Sigmoid colon (tissue), 7 donors: ENCODE data around the gene CENPM. TPM values are rescaled to one million over a fixed set of nuclear protein-coding genes. Genes with fewer than 3 reads are reported as not detected.

Experiments
- DNase-seq: peaks from one replicate; pipeline ENCODE4 v3.0.0-alpha.2; 2019
- H3K27ac ChIP-seq, 4 donors: fragments of 200-600 bp; sonication (generic); one replicate each; pipeline ENCODE4 v1.5.1; 2016 to 2019; ENCODE audit warnings: mild to moderate bottlenecking in 1 of 4
- H3K27me3 ChIP-seq, 3 donors: fragments of 200-600 bp; sonication (generic); one replicate each; pipeline ENCODE4 v1.5.1; 2019; ENCODE audit warnings: mild to moderate bottlenecking in 1 of 3
- H3K36me3 ChIP-seq, 4 donors: fragments of 200-600 bp; sonication (generic); one replicate each; pipeline ENCODE4 v1.5.1; 2016 to 2019
- H3K4me1 ChIP-seq, 4 donors: fragments of 200-600 bp; sonication (generic); one replicate each; pipeline ENCODE4 v1.5.1; 2017 to 2019
- H3K4me3 ChIP-seq, 4 donors: fragments of 200-600 bp; sonication (generic); one replicate each; pipeline ENCODE4 v1.5.1; 2017 to 2019; ENCODE audit warnings: mild to moderate bottlenecking in 2 of 4, moderate library complexity in 1 of 4
- H3K9me3 ChIP-seq, 4 donors: fragments of 200-600 bp in 3 of 4; sonication (generic) in 3 of 4; one replicate each; pipeline versions ENCODE4 v1.5.1 to v1.6.1; 2013 to 2019
- EP300 ChIP-seq, 4 donors: sonication (generic); formaldehyde crosslinking; IDR thresholded peaks; one replicate each; pipeline ENCODE4 v1.6.1; 2017; ENCODE audit warnings: antibody characterized with exemption in 4 of 4
- POLR2A ChIP-seq, 2 donors: fragments of 450-650 bp; IDR thresholded peaks; one replicate each; pipeline ENCODE4 v1.6.1; 2016; ENCODE audit warnings: antibody characterized with exemption in 2 of 2, mild to moderate bottlenecking in 2 of 2, moderate library complexity in 2 of 2
- POLR2AphosphoS5 ChIP-seq, 4 donors: sonication (generic); formaldehyde crosslinking; IDR thresholded peaks; one replicate each; pipeline ENCODE4 v1.6.1; 2017; ENCODE audit warnings: antibody characterized with exemption in 4 of 4
- WGBS, 2 donors: extraction: QIAGEN DNeasy Blood & Tissue Kit; methylation state at CpG; one replicate each; pipeline ENCODE4 v1.1.7; 2013; 5-methylcytosine and 5-hydroxymethylcytosine counted together
- intact Hi-C: fragments of 100-400 bp; cut with DNase I; formaldehyde crosslinking; loops from one replicate; pipeline ENCODE4 v1.15.1; 2023
- polyA plus RNA-seq, 3 donors: library from polyadenylated mRNA; stranded (reverse); fragments of 200-250 nt; gene quantifications; one replicate each; pipeline ENCODE4 v1.2.3, GENCODE V29; 2013
- total RNA-seq, 4 donors: library from RNA; depleted of rRNA; stranded (reverse); fragments of >200 nt; gene quantifications; one replicate each; pipeline ENCODE4 v1.1.0, GENCODE V29; 2016
- TF ChIP-seq, protein P1 (sequence below), 4 experiments: fragments of 450-650 bp in 3 of 4; fragments of 200-600 bp in 1 of 4; IDR thresholded peaks; one replicate each; pipeline ENCODE4 v1.5.1; 2016 to 2019; ENCODE audit warnings: antibody characterized with exemption in 4 of 4, mild to moderate bottlenecking in 3 of 4, moderate library complexity in 2 of 4
- donor health status: healthy with polysubstance abuse.
- donor health status: Bipolar disorder and iron deficiency.
- donor health status: healthy.

The CENPM gene
- total and polyA plus RNA-seq, 7 donors: 1.1 to 48.5 (median 14.7) TPM; not detected in 1

DNA sequence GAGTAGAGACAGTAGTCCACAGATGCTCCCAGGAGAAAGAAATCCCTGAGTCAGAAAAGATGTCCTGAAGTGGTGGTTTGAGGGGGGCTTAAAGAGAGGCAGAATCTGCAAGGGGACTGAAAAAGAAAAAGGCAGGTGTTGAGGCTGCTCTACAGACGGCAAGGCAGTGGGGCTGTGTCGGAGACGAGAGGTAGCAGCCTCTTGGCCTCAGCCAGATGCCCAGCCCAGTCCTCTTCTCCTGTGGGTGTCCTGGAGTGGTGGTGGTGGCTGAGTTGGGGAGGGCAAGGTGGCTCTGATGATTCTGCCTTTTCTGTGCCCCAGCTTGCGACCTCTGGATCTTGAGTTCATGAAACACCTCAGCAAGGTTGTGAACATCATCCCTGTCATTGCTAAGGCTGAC lies 42.3 kb upstream of the CENPM start:
- Histone ChIP-seq H3K27me3 (no peaks in the 10 kb centered on the region), H3K4me1 (no peaks in the 10 kb centered on the region), H3K36me3 (no peaks in the 10 kb centered on the region), H3K27ac (no peak overlapping the region), H3K9me3 (no peaks in the 10 kb centered on the region), H3K4me3 (no peak overlapping the region)
- WGBS, 2 donors: 67 to 93% methylated on average over 4 of the region's 4 CpGs
- no peak for DNase-seq
- TF ChIP-seq POLR2A (IDR thresholded peaks at IDR 0.05) (no peak), POLR2AphosphoS5 (IDR thresholded peaks at IDR 0.05) (no peak), EP300 (IDR thresholded peaks at IDR 0.05) (no peak)
- TF ChIP-seq, protein P1, sequence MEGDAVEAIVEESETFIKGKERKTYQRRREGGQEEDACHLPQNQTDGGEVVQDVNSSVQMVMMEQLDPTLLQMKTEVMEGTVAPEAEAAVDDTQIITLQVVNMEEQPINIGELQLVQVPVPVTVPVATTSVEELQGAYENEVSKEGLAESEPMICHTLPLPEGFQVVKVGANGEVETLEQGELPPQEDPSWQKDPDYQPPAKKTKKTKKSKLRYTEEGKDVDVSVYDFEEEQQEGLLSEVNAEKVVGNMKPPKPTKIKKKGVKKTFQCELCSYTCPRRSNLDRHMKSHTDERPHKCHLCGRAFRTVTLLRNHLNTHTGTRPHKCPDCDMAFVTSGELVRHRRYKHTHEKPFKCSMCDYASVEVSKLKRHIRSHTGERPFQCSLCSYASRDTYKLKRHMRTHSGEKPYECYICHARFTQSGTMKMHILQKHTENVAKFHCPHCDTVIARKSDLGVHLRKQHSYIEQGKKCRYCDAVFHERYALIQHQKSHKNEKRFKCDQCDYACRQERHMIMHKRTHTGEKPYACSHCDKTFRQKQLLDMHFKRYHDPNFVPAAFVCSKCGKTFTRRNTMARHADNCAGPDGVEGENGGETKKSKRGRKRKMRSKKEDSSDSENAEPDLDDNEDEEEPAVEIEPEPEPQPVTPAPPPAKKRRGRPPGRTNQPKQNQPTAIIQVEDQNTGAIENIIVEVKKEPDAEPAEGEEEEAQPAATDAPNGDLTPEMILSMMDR (IDR thresholded peaks at IDR 0.05): no peak
- intact Hi-C loops: no loop called here

DNA sequence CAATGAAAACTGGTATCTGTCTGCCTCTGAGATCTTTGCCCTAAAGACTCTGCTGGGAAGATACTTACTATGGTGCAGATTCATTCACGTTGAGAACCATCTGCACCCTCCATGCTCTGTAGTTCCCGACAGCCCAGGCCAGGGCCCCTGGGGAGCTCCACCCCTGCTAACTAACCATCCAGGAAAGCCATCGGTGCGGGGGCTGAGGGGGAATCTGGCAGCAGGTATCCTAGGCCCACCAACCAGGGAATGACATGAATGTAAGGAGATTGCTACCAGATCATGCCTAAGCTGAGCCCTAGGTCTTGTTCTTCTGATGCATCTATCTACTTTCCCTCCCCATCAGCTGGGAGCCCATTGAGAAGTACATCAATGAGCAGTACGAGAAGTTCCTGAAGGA lies 40.3 kb upstream of the CENPM start:
- no peaks in the 10 kb centered on the region for H3K4me1 ChIP-seq
- no peaks in the 10 kb centered on the region for H3K36me3 ChIP-seq
- 94 to 95% methylated on average over 5 of the region's 5 CpGs for WGBS, 2 donors
- H3K4me3 ChIP-seq: no peak overlapping the region
- no peaks in the 10 kb centered on the region for H3K27me3 ChIP-seq
- intact Hi-C loops: no loop called here
- TF ChIP-seq POLR2A (IDR thresholded peaks at IDR 0.05): no peak
- TF ChIP-seq, protein P1 (IDR thresholded peaks at IDR 0.05): no peak
- no peak for TF ChIP-seq POLR2AphosphoS5 (IDR thresholded peaks at IDR 0.05)
- no peak for TF ChIP-seq EP300 (IDR thresholded peaks at IDR 0.05)
- no peak overlapping the region for H3K27ac ChIP-seq
- no peak for DNase-seq
- H3K9me3 ChIP-seq: no peaks in the 10 kb centered on the region

DNA sequence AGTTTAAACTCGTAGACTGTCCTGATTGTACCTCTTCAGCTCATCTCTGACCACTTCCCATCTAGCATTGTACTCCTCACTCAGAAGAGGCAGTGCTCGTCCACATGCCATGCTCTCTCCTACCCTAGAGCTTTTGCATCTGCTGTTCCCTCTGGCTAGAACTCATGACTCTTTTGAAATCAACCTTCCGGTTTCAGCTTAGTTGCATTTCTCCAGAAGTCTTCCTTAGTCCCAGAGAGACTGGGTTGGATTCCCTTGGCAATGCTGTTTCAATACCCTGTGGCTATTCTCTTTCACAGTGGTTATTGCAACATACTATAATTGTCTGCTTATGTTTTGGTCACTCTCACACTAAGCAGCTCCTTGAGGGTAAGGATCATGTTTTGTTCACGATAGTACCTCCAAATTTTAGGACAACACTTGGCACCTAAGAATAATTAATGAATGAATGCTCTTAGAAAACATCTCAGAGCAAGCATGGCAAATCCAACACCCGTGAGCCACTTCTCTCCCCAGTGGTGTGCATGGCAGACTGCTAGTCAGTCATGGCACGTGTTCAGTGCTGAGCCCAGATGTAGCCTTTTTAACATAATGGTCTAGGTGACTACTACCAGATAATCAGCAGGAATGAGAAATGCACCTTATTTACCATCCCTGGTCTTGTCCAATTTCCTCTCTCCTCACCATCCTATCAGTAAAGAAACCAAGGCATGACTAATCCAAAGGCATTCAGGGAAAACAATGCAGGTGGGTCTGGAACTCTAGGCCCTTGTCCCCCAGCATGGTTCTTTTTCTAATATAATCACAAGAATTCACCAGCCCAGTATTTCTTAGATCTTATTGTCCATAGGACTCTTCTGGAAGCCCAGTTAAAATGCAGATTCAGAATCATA lies 36.8 kb upstream of the CENPM start:
- intact Hi-C loops: no loop called here
- Histone ChIP-seq H3K27me3 (no peaks in the 10 kb centered on the region), H3K4me1 (no peaks in the 10 kb centered on the region), H3K9me3 (no peaks in the 10 kb centered on the region), H3K4me3 (no peak overlapping the region), H3K27ac (no peak overlapping the region), H3K36me3 (no peaks in the 10 kb centered on the region)
- TF ChIP-seq, protein P1 (IDR thresholded peaks at IDR 0.05): no peak
- TF ChIP-seq POLR2A (IDR thresholded peaks at IDR 0.05) (no peak), EP300 (IDR thresholded peaks at IDR 0.05) (no peak), POLR2AphosphoS5 (IDR thresholded peaks at IDR 0.05) (no peak)
- 79 to 80% methylated on average over 6 of the region's 6 CpGs for WGBS, 2 donors
- DNase-seq: no peak

DNA sequence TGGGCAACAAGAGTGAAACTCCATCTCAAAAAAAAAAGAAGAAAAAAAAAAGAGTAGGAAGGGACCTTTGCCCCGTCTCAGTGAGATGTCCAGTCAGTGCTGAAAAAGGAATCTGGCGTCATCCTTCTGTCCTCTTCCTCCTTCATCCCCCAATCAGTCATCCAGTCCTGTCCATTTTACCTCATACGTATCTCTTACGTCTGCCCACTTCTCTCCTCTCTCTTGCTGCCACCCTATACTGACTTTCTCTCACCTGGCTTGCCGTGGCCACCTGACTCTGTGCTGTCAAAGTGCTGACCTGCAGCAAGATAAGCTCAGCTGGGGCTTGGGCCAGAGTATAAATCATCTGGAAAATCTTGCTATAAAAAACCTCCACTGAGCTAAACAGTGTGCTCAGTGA lies 35.9 kb upstream of the CENPM start:
- Histone ChIP-seq H3K4me1 (no peaks in the 10 kb centered on the region), H3K9me3 (no peaks in the 10 kb centered on the region), H3K27ac (no peak overlapping the region), H3K4me3 (no peak overlapping the region), H3K27me3 (peaks cover under 1 to 7% (median 3%) of the 10 kb centered on the region in 3 donors), H3K36me3 (no peaks in the 10 kb centered on the region)
- DNase-seq: no peak
- intact Hi-C loops: no loop called here
- 58 to 79% methylated on average over 5 of the region's 5 CpGs for WGBS, 2 donors
- TF ChIP-seq, protein P1 (IDR thresholded peaks at IDR 0.05): no peak
